NB4 (cell line): ENCODE measurements around the gene IGFBP2.

Experiments used
- DNase-seq: peaks from one replicate; pipeline ENCODE4 v3.0.0; 2010; ENCODE audit warnings: low read depth
- H3K4me3 ChIP-seq: one replicate; pipeline ENCODE4 v1.5.1; 2011; ENCODE audit warnings: mild to moderate bottlenecking, low read depth, low read length, moderate library complexity
- MYC ChIP-seq: IDR thresholded peaks from 2 replicates; pipeline ENCODE4 v1.6.1; 2011; ENCODE audit warnings: low read depth, low read length
- POLR2A ChIP-seq: IDR thresholded peaks from 2 replicates; pipeline ENCODE4 v1.6.1; 2011; ENCODE audit warnings: mild to moderate bottlenecking; ENCODE audit not compliant: insufficient read length; ENCODE audit errors: extremely low read depth
- TF ChIP-seq, protein P1 (sequence below): IDR thresholded peaks from one replicate; pipeline ENCODE4 v1.5.1; 2012; ENCODE audit warnings: low read depth, low read length
- TF ChIP-seq, protein P2 (sequence below): IDR thresholded peaks from 2 replicates; pipeline ENCODE4 v1.6.1; 2011; ENCODE audit warnings: low read depth, low read length

Gene IGFBP2

DNA sequence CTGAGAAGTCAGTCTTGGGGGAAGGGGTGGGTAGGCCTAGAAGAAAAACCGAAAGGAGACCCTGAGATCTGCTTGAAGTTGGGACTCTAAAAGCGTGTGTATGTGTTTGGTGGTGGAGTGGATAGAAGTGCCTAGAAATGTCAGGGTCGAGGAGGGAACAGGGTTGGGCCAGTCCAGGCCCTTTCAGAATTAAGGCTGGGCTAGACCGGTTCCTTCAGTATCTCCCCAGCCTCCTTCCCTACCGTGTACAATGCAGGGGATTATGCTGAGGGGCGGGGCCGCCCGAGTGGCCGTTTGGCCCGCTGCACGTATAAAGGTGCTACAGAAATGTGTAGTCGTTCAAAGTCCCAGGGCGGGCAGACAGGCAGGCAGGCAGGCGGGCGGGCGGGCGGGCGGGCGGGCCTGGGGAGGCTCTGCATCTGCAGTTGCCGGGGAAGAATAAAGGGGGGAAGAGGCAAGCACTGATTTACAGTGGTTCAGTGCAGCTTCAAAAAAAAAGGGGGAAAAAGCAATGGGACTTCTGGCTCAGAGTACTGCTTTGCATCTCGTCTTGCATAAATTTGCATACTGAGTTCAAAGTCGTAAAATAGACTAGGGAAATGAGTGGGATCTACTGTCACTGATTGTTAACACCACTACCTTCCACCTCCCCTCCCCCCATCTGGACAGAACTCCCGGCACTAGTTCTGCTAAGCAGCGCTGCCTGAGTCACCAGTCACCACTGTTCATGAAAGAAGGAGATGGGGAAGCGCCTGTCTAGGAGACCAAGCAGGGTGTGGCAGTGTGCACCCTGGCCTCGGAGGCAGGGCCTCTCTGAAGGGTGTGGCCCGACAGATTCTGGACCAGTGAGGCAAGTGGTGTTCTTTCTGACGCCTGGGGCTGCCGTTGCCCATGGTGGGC is 3.6 kb downstream of the IGFBP2 start:
- H3K4me3 ChIP-seq = no peak overlapping the region
- DNase-seq = peak; percentile 64
- TF ChIP-seq POLR2A (no peak), MYC (no peak)
- TF ChIP-seq, protein P1, sequence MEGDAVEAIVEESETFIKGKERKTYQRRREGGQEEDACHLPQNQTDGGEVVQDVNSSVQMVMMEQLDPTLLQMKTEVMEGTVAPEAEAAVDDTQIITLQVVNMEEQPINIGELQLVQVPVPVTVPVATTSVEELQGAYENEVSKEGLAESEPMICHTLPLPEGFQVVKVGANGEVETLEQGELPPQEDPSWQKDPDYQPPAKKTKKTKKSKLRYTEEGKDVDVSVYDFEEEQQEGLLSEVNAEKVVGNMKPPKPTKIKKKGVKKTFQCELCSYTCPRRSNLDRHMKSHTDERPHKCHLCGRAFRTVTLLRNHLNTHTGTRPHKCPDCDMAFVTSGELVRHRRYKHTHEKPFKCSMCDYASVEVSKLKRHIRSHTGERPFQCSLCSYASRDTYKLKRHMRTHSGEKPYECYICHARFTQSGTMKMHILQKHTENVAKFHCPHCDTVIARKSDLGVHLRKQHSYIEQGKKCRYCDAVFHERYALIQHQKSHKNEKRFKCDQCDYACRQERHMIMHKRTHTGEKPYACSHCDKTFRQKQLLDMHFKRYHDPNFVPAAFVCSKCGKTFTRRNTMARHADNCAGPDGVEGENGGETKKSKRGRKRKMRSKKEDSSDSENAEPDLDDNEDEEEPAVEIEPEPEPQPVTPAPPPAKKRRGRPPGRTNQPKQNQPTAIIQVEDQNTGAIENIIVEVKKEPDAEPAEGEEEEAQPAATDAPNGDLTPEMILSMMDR = no peak
- TF ChIP-seq, protein P2, sequence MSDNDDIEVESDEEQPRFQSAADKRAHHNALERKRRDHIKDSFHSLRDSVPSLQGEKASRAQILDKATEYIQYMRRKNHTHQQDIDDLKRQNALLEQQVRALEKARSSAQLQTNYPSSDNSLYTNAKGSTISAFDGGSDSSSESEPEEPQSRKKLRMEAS = no peak

DNA sequence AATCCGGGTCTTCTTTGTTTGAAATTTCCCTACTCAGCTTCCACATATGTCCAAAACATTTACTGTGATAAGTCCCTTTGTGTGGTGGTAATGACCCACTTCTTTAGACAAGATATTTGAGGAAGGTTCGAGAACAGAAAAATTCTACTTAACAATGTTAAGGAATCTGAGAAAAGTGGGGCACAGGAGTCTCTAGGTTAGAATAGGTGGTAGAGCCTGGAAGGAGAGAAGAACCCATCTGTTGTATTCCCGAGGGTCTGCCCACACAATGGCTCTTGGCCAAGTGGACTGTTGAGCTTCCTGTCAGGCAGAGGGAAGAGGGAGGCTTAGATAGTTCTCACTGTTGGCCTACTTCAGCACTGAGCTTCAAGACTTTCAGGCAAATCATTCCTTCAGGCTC is 4.3 kb downstream of the IGFBP2 start:
- H3K4me3 ChIP-seq = no peak overlapping the region
- DNase-seq = no peak
- TF ChIP-seq POLR2A (no peak), MYC (no peak)
- TF ChIP-seq, protein P1 = no peak
- TF ChIP-seq, protein P2 = no peak

DNA sequence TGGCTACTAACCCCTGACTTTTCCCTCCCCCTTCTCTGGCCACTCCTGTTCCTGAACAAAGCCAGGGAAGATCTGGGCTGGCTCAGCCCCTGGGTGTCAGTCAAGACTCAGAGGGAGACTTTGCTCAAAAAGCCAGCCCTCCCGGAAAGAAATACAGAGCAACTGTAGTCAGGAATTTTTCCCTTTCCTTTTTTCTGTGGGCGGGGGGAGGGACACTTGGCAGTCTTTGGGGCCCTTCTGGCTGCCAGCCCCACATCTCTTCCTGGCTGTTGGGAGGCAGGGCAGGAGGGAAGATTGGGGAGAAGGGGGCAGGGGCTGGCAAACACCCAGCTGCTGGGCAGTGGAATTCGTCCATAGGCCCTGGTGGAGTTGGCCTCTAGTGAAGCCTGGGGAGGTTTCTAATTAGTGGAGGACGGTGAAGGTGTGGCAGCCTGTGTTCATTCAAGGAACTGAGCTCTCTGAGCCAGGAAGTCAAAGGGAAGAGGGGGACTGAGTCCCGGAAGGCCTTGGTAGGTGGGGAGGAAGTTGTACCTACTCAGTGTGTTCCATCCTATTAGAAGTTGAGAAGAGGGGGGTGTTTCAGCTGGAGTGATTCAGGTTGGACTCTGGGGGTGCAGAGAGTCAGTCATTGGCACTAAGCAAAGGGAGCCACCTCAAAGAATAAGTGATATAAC is 10.9 kb downstream of the IGFBP2 start:
- TF ChIP-seq, protein P2 = no peak
- TF ChIP-seq, protein P1 = no peak
- no peak for TF ChIP-seq POLR2A
- TF ChIP-seq MYC = no peak
- H3K4me3 ChIP-seq = no peak overlapping the region
- DNase-seq = no peak

DNA sequence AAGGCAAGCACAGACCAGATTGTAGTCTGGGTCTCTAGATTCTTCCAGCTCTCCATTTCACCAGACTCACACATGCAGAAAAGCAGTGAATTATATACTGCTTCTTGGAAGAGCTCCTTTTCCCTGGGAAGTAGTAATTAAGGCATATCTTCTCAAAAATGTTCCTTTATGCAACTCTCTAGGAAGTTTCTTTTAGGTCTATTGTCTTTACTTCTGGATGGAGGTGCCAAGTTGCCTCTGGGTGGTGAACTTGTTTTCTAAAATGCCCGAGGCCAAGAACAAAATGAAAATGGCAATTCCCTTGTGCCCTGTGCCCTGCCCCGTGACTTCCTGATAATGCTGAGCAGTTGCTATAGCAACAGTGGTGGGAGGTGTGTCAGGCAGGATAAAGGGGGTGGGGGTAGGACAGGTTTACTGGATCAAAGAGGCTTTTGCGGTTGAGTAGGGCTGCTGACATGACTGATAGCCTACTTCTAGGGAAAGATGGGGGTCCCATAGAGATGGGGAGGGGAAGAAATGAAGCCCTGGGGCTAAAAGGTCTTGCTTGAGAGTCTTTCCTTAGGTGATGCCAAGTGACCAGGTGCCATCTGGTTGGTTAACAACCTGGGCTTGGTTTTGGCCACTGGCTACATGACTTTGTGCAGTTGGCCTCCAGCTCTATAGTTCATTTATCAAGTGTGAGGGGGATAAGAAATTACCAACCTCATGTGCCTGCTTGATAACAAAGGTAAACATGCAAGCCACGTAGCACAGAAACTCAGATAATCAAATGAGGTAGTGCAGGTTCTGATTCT is 11.8 kb downstream of the IGFBP2 start:
- DNase-seq = no peak
- TF ChIP-seq POLR2A = no peak
- no peak for TF ChIP-seq MYC
- TF ChIP-seq, protein P1 = no peak
- TF ChIP-seq, protein P2 = no peak
- no peak overlapping the region for H3K4me3 ChIP-seq

DNA sequence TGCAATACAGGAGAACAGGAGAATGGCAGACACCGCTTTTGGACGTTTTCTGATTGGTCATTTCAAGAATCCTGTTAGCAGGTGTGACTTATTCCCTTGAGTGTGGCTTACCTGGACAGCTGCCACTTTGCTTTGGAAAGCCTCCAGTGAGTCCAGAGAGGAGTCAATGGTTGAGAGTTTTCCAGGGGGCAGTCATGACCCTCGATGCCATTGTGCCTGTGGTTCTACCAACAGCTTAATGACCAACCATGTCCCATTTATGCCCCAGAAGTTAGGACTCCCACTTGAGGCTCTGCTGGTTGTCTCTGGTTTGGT is 12.4 kb downstream of the IGFBP2 start:
- no peak overlapping the region for H3K4me3 ChIP-seq
- no peak for DNase-seq
- TF ChIP-seq, protein P1 = no peak
- TF ChIP-seq POLR2A (no peak), MYC (no peak)
- TF ChIP-seq, protein P2 = no peak
